Glutamatergic neuron (in vitro differentiated cells): ENCODE data around the gene FNDC3B. TPM values are rescaled to one million over a fixed set of nuclear protein-coding genes. Genes with fewer than 3 reads are reported as not detected.

Source experiments
- DNase-seq: peaks from one replicate; pipeline ENCODE4 v3.0.0; 2022
- H3K27ac Mint-ChIP-seq: one replicate; pipeline ENCODE4 v1.8.0; 2020; ENCODE audit warnings: mild to moderate bottlenecking, mixed read lengths, inconsistent platforms; ENCODE audit not compliant: unreplicated experiment
- H3K27me3 Mint-ChIP-seq: one replicate; pipeline ENCODE4 v1.8.0; 2020; ENCODE audit warnings: mild to moderate bottlenecking, moderate library complexity, mixed read lengths, inconsistent platforms; ENCODE audit not compliant: unreplicated experiment
- H3K36me3 Mint-ChIP-seq: one replicate; pipeline ENCODE4 v1.8.0; 2020; ENCODE audit warnings: mild to moderate bottlenecking, mixed read lengths, inconsistent platforms; ENCODE audit not compliant: unreplicated experiment
- H3K4me1 Mint-ChIP-seq: one replicate; pipeline ENCODE4 v1.8.0; 2020; ENCODE audit warnings: mild to moderate bottlenecking, low read depth, mixed read lengths, inconsistent platforms; ENCODE audit not compliant: unreplicated experiment
- H3K4me3 Mint-ChIP-seq: one replicate; pipeline ENCODE4 v1.8.0; 2020; ENCODE audit warnings: mild to moderate bottlenecking, mixed read lengths, inconsistent platforms; ENCODE audit not compliant: unreplicated experiment
- H3K9me3 Mint-ChIP-seq: one replicate; pipeline ENCODE4 v1.8.0; 2020; ENCODE audit warnings: mild to moderate bottlenecking, moderate library complexity, mixed read lengths, inconsistent platforms; ENCODE audit not compliant: unreplicated experiment
- CTCF ChIP-seq: fragments of 200-600 bp; sonication (generic); IDR thresholded peaks from one replicate; pipeline ENCODE4 v1.5.0; 2021; ENCODE audit not compliant: partially characterized antibody, unreplicated experiment
- total RNA-seq: library from RNA; stranded (reverse); fragmentation: NEBNext Ultra II Directional; extraction: Animal tissue kit (Norgen Biotek cat#: 25700); gene quantifications from one replicate; pipeline ENCODE4 v1.2.1, GENCODE V29; 2021; ENCODE audit not compliant: unreplicated experiment

FNDC3B gene
- total RNA-seq, 1 donor from 2014 or later: 11.7 TPM

GRCh38 chr3:172189213-172189612 is 149.8 kb downstream of the FNDC3B start:
- no peaks in the 10 kb centered on the region for H3K36me3 Mint-ChIP-seq
- H3K4me1 Mint-ChIP-seq: peaks cover 2% of the 10 kb centered on the region
- no peak for TF ChIP-seq CTCF
- no peaks in the 10 kb centered on the region for H3K9me3 Mint-ChIP-seq
- no peak overlapping the region for H3K4me3 Mint-ChIP-seq
- no peak overlapping the region for H3K27ac Mint-ChIP-seq
- DNase-seq: no peak
- H3K27me3 Mint-ChIP-seq: no peaks in the 10 kb centered on the region

DNA sequence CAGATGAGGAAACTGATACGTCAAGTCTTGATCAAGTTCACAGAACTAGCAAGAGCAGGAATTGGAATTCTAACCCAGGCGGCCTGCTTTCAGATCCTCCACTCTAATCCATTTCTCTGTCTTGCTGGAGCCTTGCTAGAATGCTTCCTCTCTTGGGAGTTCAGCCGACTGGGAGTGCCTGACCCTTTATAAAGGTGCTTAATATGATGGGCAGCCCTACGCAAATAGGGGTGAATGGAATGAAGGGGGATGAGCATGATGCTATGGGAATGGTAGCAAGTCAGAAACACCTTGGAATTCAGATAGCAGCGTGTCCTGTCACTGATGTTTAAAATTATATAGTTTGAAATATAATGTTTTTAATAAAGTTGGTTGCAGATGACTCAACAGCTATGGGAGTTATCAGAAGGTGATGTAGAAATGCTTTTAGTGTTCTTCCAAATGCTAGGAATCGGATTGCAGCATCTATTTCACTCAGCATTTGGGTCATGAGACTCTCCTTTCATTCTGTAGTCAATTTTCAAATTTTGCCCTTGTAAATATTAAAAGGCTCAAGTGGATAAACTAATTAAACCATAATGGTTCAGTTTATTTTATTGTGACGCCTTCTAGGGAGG is 150.7 kb downstream of the FNDC3B start:
- peaks cover 2% of the 10 kb centered on the region for H3K4me1 Mint-ChIP-seq
- H3K27ac Mint-ChIP-seq: no peak overlapping the region
- TF ChIP-seq CTCF: no peak
- H3K27me3 Mint-ChIP-seq: no peaks in the 10 kb centered on the region
- no peak for DNase-seq
- no peak overlapping the region for H3K4me3 Mint-ChIP-seq
- H3K9me3 Mint-ChIP-seq: no peaks in the 10 kb centered on the region
- no peaks in the 10 kb centered on the region for H3K36me3 Mint-ChIP-seq

DNA sequence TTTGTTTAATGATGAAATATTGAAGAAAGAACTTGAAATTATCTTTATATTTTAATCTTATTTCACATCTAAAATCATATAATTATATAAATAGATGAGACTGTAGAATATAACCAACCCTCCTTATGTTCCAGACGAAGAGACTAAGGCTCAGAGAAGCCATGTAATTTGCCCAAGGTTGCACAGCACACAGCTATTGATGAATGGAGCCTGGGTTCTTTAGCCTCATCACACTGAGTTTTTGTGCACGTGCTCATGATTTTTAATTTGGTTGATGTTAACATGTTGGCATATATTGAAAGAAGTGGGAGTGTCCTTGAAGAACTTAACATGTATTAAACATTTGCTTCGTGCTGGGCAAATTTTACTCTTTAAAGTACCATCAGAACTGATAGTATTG is 151.6 kb downstream of the FNDC3B start:
- DNase-seq: no peak
- peaks cover 2% of the 10 kb centered on the region for H3K4me1 Mint-ChIP-seq
- H3K4me3 Mint-ChIP-seq: no peak overlapping the region
- no peaks in the 10 kb centered on the region for H3K9me3 Mint-ChIP-seq
- no peak for TF ChIP-seq CTCF
- no peaks in the 10 kb centered on the region for H3K36me3 Mint-ChIP-seq
- no peak overlapping the region for H3K27ac Mint-ChIP-seq
- no peaks in the 10 kb centered on the region for H3K27me3 Mint-ChIP-seq

- TF ChIP-seq CTCF: no peak
- Mint-ChIP-seq H3K4me1 (peaks cover 2% of the 10 kb centered on the region), H3K27ac (no peak overlapping the region), H3K27me3 (no peaks in the 10 kb centered on the region), H3K4me3 (no peak overlapping the region), H3K9me3 (no peaks in the 10 kb centered on the region), H3K36me3 (no peaks in the 10 kb centered on the region)
- DNase-seq: no peak
These were observed 152.3 kb downstream of the FNDC3B start for GRCh38 chr3:172191629-172192028.

- Mint-ChIP-seq H3K27me3 (no peaks in the 10 kb centered on the region), H3K36me3 (no peaks in the 10 kb centered on the region), H3K4me3 (no peak overlapping the region), H3K4me1 (peaks cover 2% of the 10 kb centered on the region), H3K9me3 (no peaks in the 10 kb centered on the region), H3K27ac (no peak overlapping the region)
- no peak for DNase-seq
- no peak for TF ChIP-seq CTCF
These were observed 153.5 kb downstream of the FNDC3B start for GRCh38 chr3:172192830-172193415.
